Left ventricle myocardium inferior (tissue), 1 donor: Measurements from ENCODE around the gene PPP1R27. TPM values are rescaled to one million over a fixed set of nuclear protein-coding genes. Genes with fewer than 3 reads are reported as not detected.

Experiments used
- DNase-seq: peaks from one replicate; pipeline ENCODE4 v3.0.0-alpha.2; 2020
- H3K27ac ChIP-seq: fragments of 200-600 bp; replicated peaks from 2 replicates; pipeline ENCODE4 v1.8.0; 2021
- H3K27me3 ChIP-seq: fragments of 200-600 bp; 2 replicates; pipeline ENCODE4 v1.8.0; 2021; ENCODE audit warnings: low read depth
- H3K36me3 ChIP-seq: fragments of 200-600 bp; 2 replicates; pipeline ENCODE4 v1.8.0; 2021
- H3K4me1 ChIP-seq: fragments of 200-600 bp; 2 replicates; pipeline ENCODE4 v1.8.0; 2021
- H3K4me3 ChIP-seq: fragments of 200-600 bp; 2 replicates; pipeline ENCODE4 v1.8.0; 2021; ENCODE audit warnings: mild to moderate bottlenecking, moderate library complexity
- H3K9me3 ChIP-seq: fragments of 200-600 bp; replicated peaks from 2 replicates; pipeline ENCODE4 v1.8.0; 2021
- intact Hi-C: fragments of 100-400 bp; cut with micrococcal nuclease; formaldehyde crosslinking; loops from one replicate; pipeline ENCODE4 v1.11.0; 2022
- total RNA-seq: library from RNA; stranded (reverse); fragmentation: NEBNext Ultra II Directional; extraction: Animal tissue kit (Norgen Biotek cat#: 25700); gene quantifications from one replicate; pipeline ENCODE4 v1.2.1, GENCODE V29; 2021
- TF ChIP-seq, protein P1 (sequence below): fragments of 200-600 bp; IDR thresholded peaks from 2 replicates; pipeline ENCODE4 v1.8.0; 2021; ENCODE audit warnings: antibody characterized with exemption, mild to moderate bottlenecking, borderline replicate concordance
- donor health status: DM: no; HTN: yes; CAD: no; lungs with severe emphysema.

The PPP1R27 gene
- total RNA-seq, 1 donor from 2014 or later = 0.25 TPM

DNA sequence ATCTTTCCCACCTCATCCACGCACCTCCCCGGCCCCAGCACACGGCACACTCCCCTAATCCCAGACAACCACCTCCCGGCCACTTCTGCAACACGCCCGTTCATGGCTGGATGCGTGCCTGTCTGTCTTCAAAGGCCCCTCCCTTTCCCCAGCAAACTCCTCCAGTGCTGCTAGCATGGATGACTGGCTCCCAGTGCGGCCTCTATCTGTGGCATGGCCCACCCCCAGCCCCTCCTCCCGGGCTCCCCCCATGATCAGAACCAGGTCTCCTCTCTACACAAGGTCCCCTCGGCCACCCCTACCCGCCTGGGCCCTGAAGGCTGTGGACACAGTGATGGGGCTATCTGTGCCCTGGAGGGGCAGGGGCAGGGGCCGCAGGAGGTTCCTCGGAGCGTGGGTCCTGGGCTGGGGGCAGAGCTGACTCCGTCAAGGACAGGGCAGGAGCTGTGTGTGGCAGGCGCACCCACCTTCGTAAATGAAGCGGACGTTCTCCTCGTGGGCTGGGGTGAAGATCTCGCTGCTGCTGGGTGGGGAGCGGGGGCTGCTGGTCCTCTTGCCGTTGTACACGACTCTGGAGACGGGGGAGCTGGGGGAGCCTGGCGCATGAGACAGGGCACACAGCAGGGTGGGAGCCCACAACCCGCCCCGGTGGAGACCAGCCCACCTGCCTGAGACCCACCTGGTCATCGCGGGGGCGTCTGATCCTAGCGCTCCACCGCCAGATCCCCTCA, 10.9 kb downstream of the PPP1R27 start:
- Histone ChIP-seq H3K36me3 (peaks cover 10% of the 10 kb centered on the region), H3K4me3 (no peak overlapping the region), H3K4me1 (peaks cover 40% of the 10 kb centered on the region), H3K27me3 (no peaks in the 10 kb centered on the region), H3K9me3 (no peaks in the 10 kb centered on the region), H3K27ac (no peak overlapping the region)
- intact Hi-C loops = no loop called here
- no peak for DNase-seq
- TF ChIP-seq, protein P1, sequence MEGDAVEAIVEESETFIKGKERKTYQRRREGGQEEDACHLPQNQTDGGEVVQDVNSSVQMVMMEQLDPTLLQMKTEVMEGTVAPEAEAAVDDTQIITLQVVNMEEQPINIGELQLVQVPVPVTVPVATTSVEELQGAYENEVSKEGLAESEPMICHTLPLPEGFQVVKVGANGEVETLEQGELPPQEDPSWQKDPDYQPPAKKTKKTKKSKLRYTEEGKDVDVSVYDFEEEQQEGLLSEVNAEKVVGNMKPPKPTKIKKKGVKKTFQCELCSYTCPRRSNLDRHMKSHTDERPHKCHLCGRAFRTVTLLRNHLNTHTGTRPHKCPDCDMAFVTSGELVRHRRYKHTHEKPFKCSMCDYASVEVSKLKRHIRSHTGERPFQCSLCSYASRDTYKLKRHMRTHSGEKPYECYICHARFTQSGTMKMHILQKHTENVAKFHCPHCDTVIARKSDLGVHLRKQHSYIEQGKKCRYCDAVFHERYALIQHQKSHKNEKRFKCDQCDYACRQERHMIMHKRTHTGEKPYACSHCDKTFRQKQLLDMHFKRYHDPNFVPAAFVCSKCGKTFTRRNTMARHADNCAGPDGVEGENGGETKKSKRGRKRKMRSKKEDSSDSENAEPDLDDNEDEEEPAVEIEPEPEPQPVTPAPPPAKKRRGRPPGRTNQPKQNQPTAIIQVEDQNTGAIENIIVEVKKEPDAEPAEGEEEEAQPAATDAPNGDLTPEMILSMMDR = no peak

DNA sequence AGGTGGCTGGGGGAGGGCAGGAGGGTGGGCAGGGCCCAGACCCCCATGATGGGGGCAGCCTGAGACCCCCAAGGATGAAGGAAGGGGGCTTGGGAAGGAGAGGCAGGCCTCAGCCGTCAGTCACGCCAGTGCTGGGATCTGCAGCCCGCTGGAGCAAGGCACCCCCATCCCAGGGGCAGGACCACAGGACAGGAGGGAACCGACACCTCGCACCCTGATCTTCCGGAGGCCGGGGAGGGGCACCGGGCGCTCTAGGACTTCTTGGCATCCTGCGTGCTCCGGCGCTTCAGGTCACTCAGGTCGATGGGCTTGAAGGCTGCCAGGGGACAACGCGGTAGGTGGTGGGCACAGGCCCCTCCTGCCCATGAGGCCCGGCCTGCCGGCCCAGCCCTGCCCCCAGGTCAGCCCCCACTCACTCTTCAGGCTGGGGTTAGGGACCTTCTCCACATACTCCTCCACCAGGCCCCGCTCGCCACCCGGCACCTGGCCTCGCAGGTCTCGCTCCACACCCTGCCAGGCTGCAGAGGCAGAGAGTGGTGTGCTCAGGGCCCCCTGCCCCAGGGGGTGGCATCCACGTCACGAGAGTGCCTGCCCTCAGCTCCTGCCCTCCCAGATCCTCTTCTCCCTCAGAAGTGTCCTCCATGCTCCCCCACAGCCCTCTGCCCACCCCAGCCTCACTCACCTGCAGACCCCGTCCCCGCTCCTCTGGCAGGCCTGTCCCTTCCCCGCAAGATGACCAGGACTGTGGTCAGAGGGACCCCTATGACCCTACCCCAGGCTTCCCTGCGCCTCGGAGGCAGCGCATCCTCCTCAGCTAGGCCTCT, 11.6 kb downstream of the PPP1R27 start:
- no peak for DNase-seq
- Histone ChIP-seq H3K27me3 (no peaks in the 10 kb centered on the region), H3K27ac (peak overlapping the region; percentile 93), H3K9me3 (no peaks in the 10 kb centered on the region), H3K4me3 (no peak overlapping the region), H3K4me1 (peaks cover 32% of the 10 kb centered on the region), H3K36me3 (peaks cover 10% of the 10 kb centered on the region)
- TF ChIP-seq, protein P1 = no peak
- intact Hi-C loops = no loop called here

DNA sequence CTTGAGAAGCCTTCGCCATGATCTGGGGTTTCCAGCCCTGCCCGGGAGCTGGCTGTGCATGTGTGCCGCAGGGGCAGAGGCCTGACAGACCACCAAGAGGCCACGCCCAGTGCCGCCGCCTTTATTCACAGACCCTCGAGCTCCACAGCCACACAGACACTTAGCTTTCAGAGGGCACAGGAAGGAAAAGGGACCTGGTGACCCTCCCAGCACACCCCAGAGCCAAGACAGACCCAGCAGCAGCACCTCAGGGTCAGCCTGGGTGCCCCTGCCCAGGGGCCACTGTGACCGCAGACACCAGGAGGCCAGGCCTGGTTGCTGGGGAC, 12.6 kb downstream of the PPP1R27 start:
- Histone ChIP-seq H3K4me1 (peaks cover 32% of the 10 kb centered on the region), H3K9me3 (no peaks in the 10 kb centered on the region), H3K27me3 (no peaks in the 10 kb centered on the region), H3K27ac (peak overlapping the region; percentile 93), H3K36me3 (peaks cover 10% of the 10 kb centered on the region), H3K4me3 (no peak overlapping the region)
- TF ChIP-seq, protein P1 = no peak
- no peak for DNase-seq
- intact Hi-C loops = no loop called here

DNA sequence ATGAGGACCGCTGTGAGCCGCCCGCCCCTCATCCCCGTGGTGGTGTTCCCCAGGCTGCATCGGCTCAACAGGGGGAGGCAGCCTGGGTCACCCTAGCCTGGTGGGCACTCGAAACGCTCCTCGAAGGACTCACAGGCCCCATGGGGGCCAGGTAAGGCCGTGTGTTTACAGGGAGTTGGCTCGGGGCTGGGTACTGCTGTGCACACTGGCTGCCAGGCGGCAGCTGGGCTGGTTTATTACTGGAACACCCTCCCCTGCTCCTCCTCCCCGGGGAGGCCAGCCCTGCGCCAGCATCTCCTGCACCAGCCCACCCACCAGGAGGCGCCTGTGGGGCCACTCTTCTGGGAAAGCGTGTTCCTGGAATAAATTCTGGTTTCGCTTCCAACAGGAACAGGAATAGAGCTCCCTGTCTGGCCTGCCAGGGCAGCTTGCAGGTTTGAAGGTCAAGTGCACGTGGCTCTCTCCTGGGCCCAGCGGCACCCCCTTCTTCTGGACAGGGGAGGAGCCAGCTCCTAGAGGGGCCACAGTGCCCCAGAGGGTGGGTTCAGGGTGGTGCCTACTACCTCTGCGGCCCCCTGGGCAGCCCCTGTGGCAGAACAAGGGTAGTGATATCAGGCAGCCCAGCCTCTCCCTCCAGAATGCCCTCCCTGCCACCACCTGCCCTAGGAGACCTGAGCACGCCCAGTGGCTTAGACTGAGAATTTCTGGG, 13.1 kb downstream of the PPP1R27 start:
- peak; percentile 84 for DNase-seq
- H3K36me3 ChIP-seq = peaks cover 10% of the 10 kb centered on the region
- peaks cover 32% of the 10 kb centered on the region for H3K4me1 ChIP-seq
- H3K4me3 ChIP-seq = no peak overlapping the region
- peak overlapping the region; percentile 93 for H3K27ac ChIP-seq
- H3K9me3 ChIP-seq = no peaks in the 10 kb centered on the region
- no peaks in the 10 kb centered on the region for H3K27me3 ChIP-seq
- intact Hi-C loops = no loop called here
- TF ChIP-seq, protein P1 = peak; percentile 79

DNA sequence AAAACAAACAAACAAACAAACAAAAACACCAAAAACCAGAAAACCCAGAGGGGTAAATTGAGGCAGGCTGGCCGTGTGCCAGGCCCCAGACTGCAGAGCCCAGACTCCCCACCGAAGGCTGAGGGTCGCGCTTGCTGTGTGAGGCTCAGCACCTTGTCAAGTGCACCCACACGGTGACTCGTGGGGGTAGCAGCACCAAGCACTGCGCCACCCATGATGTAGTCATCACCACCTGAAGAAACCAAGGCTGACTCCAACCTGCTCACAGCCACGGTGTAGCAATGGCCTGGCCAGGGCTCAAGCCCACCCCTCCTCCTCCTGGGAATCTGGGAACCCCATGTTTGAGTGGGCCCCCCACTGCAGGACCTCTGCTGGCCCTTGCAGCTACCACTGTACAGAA, 13.7 kb downstream of the PPP1R27 start:
- Histone ChIP-seq H3K4me3 (no peak overlapping the region), H3K4me1 (peaks cover 32% of the 10 kb centered on the region), H3K27ac (peak overlapping the region; percentile 93), H3K27me3 (no peaks in the 10 kb centered on the region), H3K9me3 (no peaks in the 10 kb centered on the region), H3K36me3 (peaks cover 10% of the 10 kb centered on the region)
- DNase-seq = no peak
- intact Hi-C loops = no loop called here
- TF ChIP-seq, protein P1 = no peak
